ENCODE results near the gene SLC2A6.

Gene SLC2A6

GRCh38 chr9:133477461-133477860 is 1.4 kb downstream of the SLC2A6 start:
- H3K27ac ChIP-seq (ENCODE audit: low read length), result no peak overlapping the region
- no peaks in the 10 kb centered on the region for H3K9me2 ChIP-seq (replicated peaks; ENCODE audit: insufficient read depth, low read length)
- H3F3A ChIP-seq (ENCODE audit: insufficient read depth, low read length), result no peaks in the 10 kb centered on the region
- H3K4me2 ChIP-seq (ENCODE audit: low read depth, low read length), result no peak overlapping the region
- H3K9me3 ChIP-seq (replicated peaks; ENCODE audit: insufficient read depth, low read length), result no peaks in the 10 kb centered on the region
- TF ChIP-seq EZH2phosphoT487 (IDR thresholded peaks at IDR 0.05; ENCODE audit: low read length) (no peak), EZH2 (optimal IDR thresholded peaks at IDR 0.05; ENCODE audit: low read depth, low read length) (no peak)
- TF ChIP-seq, protein P1, sequence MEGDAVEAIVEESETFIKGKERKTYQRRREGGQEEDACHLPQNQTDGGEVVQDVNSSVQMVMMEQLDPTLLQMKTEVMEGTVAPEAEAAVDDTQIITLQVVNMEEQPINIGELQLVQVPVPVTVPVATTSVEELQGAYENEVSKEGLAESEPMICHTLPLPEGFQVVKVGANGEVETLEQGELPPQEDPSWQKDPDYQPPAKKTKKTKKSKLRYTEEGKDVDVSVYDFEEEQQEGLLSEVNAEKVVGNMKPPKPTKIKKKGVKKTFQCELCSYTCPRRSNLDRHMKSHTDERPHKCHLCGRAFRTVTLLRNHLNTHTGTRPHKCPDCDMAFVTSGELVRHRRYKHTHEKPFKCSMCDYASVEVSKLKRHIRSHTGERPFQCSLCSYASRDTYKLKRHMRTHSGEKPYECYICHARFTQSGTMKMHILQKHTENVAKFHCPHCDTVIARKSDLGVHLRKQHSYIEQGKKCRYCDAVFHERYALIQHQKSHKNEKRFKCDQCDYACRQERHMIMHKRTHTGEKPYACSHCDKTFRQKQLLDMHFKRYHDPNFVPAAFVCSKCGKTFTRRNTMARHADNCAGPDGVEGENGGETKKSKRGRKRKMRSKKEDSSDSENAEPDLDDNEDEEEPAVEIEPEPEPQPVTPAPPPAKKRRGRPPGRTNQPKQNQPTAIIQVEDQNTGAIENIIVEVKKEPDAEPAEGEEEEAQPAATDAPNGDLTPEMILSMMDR (IDR thresholded peaks at IDR 0.05; ENCODE audit: low read length), result no peak
- no peak overlapping the region for H3K4me3 ChIP-seq (ENCODE audit: low read length)
- no peak overlapping the region for H2AFZ ChIP-seq (ENCODE audit: low read length)
- no peaks in the 10 kb centered on the region for H3K79me2 ChIP-seq (ENCODE audit: low read length)
- H3K9ac ChIP-seq (ENCODE audit: low read length), result no peak overlapping the region
- peaks cover 27% of the 10 kb centered on the region for H3K27me3 ChIP-seq (replicated peaks; ENCODE audit: insufficient read depth, low read length)
- H3K4me1 ChIP-seq (ENCODE audit: low read length), result peaks cover 11% of the 10 kb centered on the region
- no peak for DNase-seq
- H4K20me1 ChIP-seq (ENCODE audit: insufficient read depth, low read length), result no peaks in the 10 kb centered on the region
- H3K36me3 ChIP-seq (replicated peaks; ENCODE audit: insufficient read depth, low read length), result no peaks in the 10 kb centered on the region

DNA sequence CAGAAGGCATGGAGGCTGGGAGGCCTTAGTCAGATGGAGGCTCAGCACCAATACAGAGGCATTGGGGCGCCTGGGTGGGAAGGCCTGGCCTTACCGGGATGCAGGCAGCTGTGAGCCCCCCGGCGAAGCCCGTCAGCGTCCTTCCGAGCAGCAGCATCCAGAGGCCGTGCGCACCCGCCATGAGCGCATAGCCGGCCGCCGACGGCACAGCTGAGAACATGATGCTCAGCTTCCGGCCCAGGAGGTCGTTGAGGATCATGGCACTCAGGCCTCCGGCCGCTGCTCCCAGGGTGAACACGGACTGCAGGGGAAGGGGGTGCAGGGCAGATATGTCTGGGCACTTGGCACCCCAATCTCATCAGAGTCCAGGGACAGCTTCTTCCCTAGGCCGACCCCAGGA is 2.0 kb downstream of the SLC2A6 start:
- Histone ChIP-seq H3K9me3 (replicated peaks; ENCODE audit: insufficient read depth, low read length) (no peaks in the 10 kb centered on the region), H3K9ac (ENCODE audit: low read length) (no peak overlapping the region), H3F3A (ENCODE audit: insufficient read depth, low read length) (no peaks in the 10 kb centered on the region), H3K4me1 (ENCODE audit: low read length) (peaks cover 11% of the 10 kb centered on the region), H4K20me1 (ENCODE audit: insufficient read depth, low read length) (no peaks in the 10 kb centered on the region), H3K27ac (ENCODE audit: low read length) (no peak overlapping the region), H3K27me3 (replicated peaks; ENCODE audit: insufficient read depth, low read length) (peaks cover 23% of the 10 kb centered on the region), H3K36me3 (replicated peaks; ENCODE audit: insufficient read depth, low read length) (no peaks in the 10 kb centered on the region), H3K9me2 (replicated peaks; ENCODE audit: insufficient read depth, low read length) (no peaks in the 10 kb centered on the region), H3K4me3 (ENCODE audit: low read length) (no peak overlapping the region), H3K79me2 (ENCODE audit: low read length) (no peaks in the 10 kb centered on the region), H3K4me2 (ENCODE audit: low read depth, low read length) (no peak overlapping the region), H2AFZ (ENCODE audit: low read length) (no peak overlapping the region)
- DNase-seq, result no peak
- TF ChIP-seq EZH2 (optimal IDR thresholded peaks at IDR 0.05; ENCODE audit: low read depth, low read length), result no peak

GRCh38 chr9:133476036-133476931 is 2.6 kb downstream of the SLC2A6 start:
- no peak for TF ChIP-seq EZH2phosphoT487 (IDR thresholded peaks at IDR 0.05; ENCODE audit: low read length)
- TF ChIP-seq, protein P1 (IDR thresholded peaks at IDR 0.05; ENCODE audit: low read length), result no peak
- TF ChIP-seq EZH2 (optimal IDR thresholded peaks at IDR 0.05; ENCODE audit: low read depth, low read length), result no peak
- Histone ChIP-seq H3K4me1 (ENCODE audit: low read length) (peaks cover 11% of the 10 kb centered on the region), H3K4me2 (ENCODE audit: low read depth, low read length) (no peak overlapping the region), H3K36me3 (replicated peaks; ENCODE audit: insufficient read depth, low read length) (no peaks in the 10 kb centered on the region), H4K20me1 (ENCODE audit: insufficient read depth, low read length) (no peaks in the 10 kb centered on the region), H3K79me2 (ENCODE audit: low read length) (no peaks in the 10 kb centered on the region), H3K4me3 (ENCODE audit: low read length) (no peak overlapping the region), H3K9ac (ENCODE audit: low read length) (no peak overlapping the region), H3K9me2 (replicated peaks; ENCODE audit: insufficient read depth, low read length) (no peaks in the 10 kb centered on the region), H3K27ac (ENCODE audit: low read length) (no peak overlapping the region), H3K9me3 (replicated peaks; ENCODE audit: insufficient read depth, low read length) (no peaks in the 10 kb centered on the region), H3F3A (ENCODE audit: insufficient read depth, low read length) (no peaks in the 10 kb centered on the region), H3K27me3 (replicated peaks; ENCODE audit: insufficient read depth, low read length) (peaks cover 18% of the 10 kb centered on the region), H2AFZ (ENCODE audit: low read length) (no peak overlapping the region)
- DNase-seq, result no peak

All from MM.1S (cell line).